Neutrophil (primary cell): Measurements from ENCODE around the gene ATP1A3.

Experiments
- H3K27ac ChIP-seq: fragments of 200-600 bp; sonication (generic); 2 replicates; pipeline ENCODE4 v1.5.1; 2016; ENCODE audit warnings: mild to moderate bottlenecking, moderate library complexity
- H3K27me3 ChIP-seq: fragments of 200-600 bp; sonication (generic); 2 replicates; pipeline ENCODE4 v1.6.0; 2016; ENCODE audit warnings: mild to moderate bottlenecking
- H3K36me3 ChIP-seq: fragments of 200-600 bp; sonication (generic); 2 replicates; pipeline ENCODE4 v1.5.1; 2017
- H3K4me1 ChIP-seq, 2 experiments: fragments of 200-600 bp in 1 of 2; sonication (generic) in 1 of 2; 1 replicate in 1 of 2; 2 replicates in 1 of 2; pipeline versions ENCODE4 v1.5.1 to v1.6.1; 2013 to 2016; ENCODE audit warnings: low read depth in 1 of 2, low read length in 1 of 2, mild to moderate bottlenecking in 1 of 2, moderate library complexity in 1 of 2; ENCODE audit not compliant: control insufficient read depth in 1 of 2, insufficient read depth in 1 of 2
- H3K4me3 ChIP-seq, 2 experiments: fragments of 200-600 bp in 1 of 2; sonication (generic) in 1 of 2; 1 replicate in 1 of 2; 2 replicates in 1 of 2; pipeline ENCODE4 v1.5.1; 2013 to 2016; ENCODE audit warnings: low read depth in 1 of 2, low read length in 1 of 2, mild to moderate bottlenecking in 1 of 2, moderate library complexity in 1 of 2
- H3K9me3 ChIP-seq: fragments of 200-600 bp; sonication (generic); 2 replicates; pipeline ENCODE4 v1.5.1; 2016
- CTCF ChIP-seq: fragments of 200-600 bp; sonication (generic); IDR thresholded peaks from 2 replicates; pipeline ENCODE4 v1.5.1; 2016; ENCODE audit warnings: antibody characterized with exemption

ATP1A3 gene

GRCh38 chr19:41917676-41918075 is 76.4 kb downstream of the ATP1A3 start:
- peaks cover 100% of the 10 kb centered on the region for H3K27me3 ChIP-seq
- H3K4me1 ChIP-seq = no peaks in the 10 kb centered on the region
- H3K36me3 ChIP-seq = no peaks in the 10 kb centered on the region
- TF ChIP-seq CTCF = no peak
- no peak overlapping the region for H3K4me3 ChIP-seq
- no peak overlapping the region for H3K27ac ChIP-seq
- H3K9me3 ChIP-seq = no peaks in the 10 kb centered on the region
